ENCODE data around the gene CLEC7A.

DNA sequence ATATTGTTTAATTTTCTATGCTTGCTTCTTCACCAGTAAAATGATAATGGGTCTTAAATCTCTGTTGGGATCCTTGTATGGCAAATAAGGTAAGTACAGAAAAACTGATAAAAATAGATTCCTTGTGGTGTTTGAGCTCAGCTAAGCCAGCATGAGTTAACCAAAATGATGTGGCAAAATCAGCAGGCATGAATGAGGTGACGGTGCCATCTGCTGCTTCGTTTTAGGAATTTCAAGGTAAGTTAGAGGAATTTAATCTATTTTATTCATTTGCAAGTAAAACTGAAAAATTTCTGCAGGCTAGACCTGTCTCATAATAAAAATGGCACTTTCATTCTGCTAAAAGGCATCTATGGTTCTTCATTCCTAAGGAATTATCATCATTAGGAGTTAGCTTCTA lies 10.0 kb upstream of the CLEC7A start:
- TF ChIP-seq CTCF (IDR thresholded peaks at IDR 0.05; ENCODE audit: borderline replicate concordance, extremely low read depth, low read length, poor library complexity, severe bottlenecking) (peak; percentile 63), EZH2 (IDR thresholded peaks at IDR 0.05; ENCODE audit: borderline replicate concordance, low read depth, low read length, severe bottlenecking) (no peak)
